Ishikawa (cell line): ENCODE measurements around the gene HP.

Source experiments
- EP300 ChIP-seq: IDR thresholded peaks from 2 replicates; pipeline ENCODE4 v1.6.1; 2012; ENCODE audit warnings: borderline replicate concordance
- NFIC ChIP-seq: IDR thresholded peaks from 2 replicates; pipeline ENCODE4 v1.6.1; 2012

DNA sequence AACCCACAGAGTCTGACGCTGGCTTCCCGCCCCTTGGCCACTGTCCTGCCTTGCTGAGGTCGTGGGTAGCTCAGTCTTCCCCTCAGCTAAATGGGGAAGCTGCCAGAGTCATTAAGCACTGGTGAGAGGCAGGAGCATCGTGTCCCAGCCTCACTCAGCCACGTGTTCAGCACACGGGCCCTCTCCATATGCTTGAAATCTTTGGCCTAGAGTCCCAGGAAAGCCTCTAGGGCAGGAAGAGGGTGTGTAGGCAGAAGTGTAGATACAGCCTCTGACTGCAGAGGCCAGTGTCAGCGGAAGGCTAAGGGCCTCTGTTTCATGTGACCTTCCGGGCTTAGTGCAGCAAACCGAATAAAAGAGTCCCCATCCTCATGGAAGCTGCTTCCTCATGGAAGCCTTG lies 41.7 kb upstream of the HP start:
- no peak for TF ChIP-seq EP300
- no peak for TF ChIP-seq NFIC
